Measurements from ENCODE around the gene GRIA1.

Gene GRIA1

GRCh38 chr5:153700940-153701339 is 210.5 kb downstream of the GRIA1 start:
- TF ChIP-seq TAF1 (IDR thresholded peaks at IDR 0.05; ENCODE audit: low read depth) (no peak), REST (IDR thresholded peaks at IDR 0.05; ENCODE audit: low read depth) (no peak), EGR1 (IDR thresholded peaks at IDR 0.05) (no peak), FOXM1 (IDR thresholded peaks at IDR 0.05; ENCODE audit: borderline replicate concordance, low read depth) (no peak), EP300 (IDR thresholded peaks at IDR 0.05; ENCODE audit: borderline replicate concordance) (no peak)

GRCh38 chr5:153702265-153702664 is 211.8 kb downstream of the GRIA1 start:
- TF ChIP-seq FOXM1 (IDR thresholded peaks at IDR 0.05; ENCODE audit: borderline replicate concordance, low read depth) = no peak
- no peak for TF ChIP-seq NFIC (IDR thresholded peaks at IDR 0.05)
- no peak for TF ChIP-seq REST (IDR thresholded peaks at IDR 0.05; ENCODE audit: low read depth)
- no peak for TF ChIP-seq EGR1 (IDR thresholded peaks at IDR 0.05)
- no peak for TF ChIP-seq YY1 (IDR thresholded peaks at IDR 0.05; ENCODE audit: low read depth)
- no peak for TF ChIP-seq CREB1 (IDR thresholded peaks at IDR 0.05; ENCODE audit: low read depth)
- TF ChIP-seq TCF12 (IDR thresholded peaks at IDR 0.05; ENCODE audit: low read depth) = no peak
- no peak for TF ChIP-seq CEBPB (IDR thresholded peaks at IDR 0.05)
- no peak for TF ChIP-seq TAF1 (IDR thresholded peaks at IDR 0.05; ENCODE audit: low read depth)
- no peak for TF ChIP-seq MAX (IDR thresholded peaks at IDR 0.05)
- TF ChIP-seq ZBTB7A (IDR thresholded peaks at IDR 0.05; ENCODE audit: low read depth) = no peak
- no peak for TF ChIP-seq EP300 (IDR thresholded peaks at IDR 0.05; ENCODE audit: borderline replicate concordance)
- no peak for TF ChIP-seq USF1 (IDR thresholded peaks at IDR 0.05)
- TF ChIP-seq RAD21 (IDR thresholded peaks at IDR 0.05; ENCODE audit: low read depth) = no peak
- no peak for TF ChIP-seq TEAD4 (IDR thresholded peaks at IDR 0.05)

- TF ChIP-seq FOXM1 (IDR thresholded peaks at IDR 0.05; ENCODE audit: borderline replicate concordance, low read depth) (no peak), CEBPB (IDR thresholded peaks at IDR 0.05) (no peak), TCF12 (IDR thresholded peaks at IDR 0.05; ENCODE audit: low read depth) (no peak), EGR1 (IDR thresholded peaks at IDR 0.05) (no peak), TEAD4 (IDR thresholded peaks at IDR 0.05) (no peak), CREB1 (IDR thresholded peaks at IDR 0.05; ENCODE audit: low read depth) (no peak), RAD21 (IDR thresholded peaks at IDR 0.05; ENCODE audit: low read depth) (no peak), EP300 (IDR thresholded peaks at IDR 0.05; ENCODE audit: borderline replicate concordance) (no peak), USF1 (IDR thresholded peaks at IDR 0.05) (no peak), YY1 (IDR thresholded peaks at IDR 0.05; ENCODE audit: low read depth) (no peak)
Observed at GRCh38 chr5:153704110-153704509, 213.6 kb downstream of the GRIA1 start.

GRCh38 chr5:153707626-153708025 is 217.2 kb downstream of the GRIA1 start:
- TF ChIP-seq USF1 (IDR thresholded peaks at IDR 0.05) (no peak), MAX (IDR thresholded peaks at IDR 0.05) (no peak), TEAD4 (IDR thresholded peaks at IDR 0.05) (no peak), EP300 (IDR thresholded peaks at IDR 0.05; ENCODE audit: borderline replicate concordance) (no peak), FOXM1 (IDR thresholded peaks at IDR 0.05; ENCODE audit: borderline replicate concordance, low read depth) (no peak), NFIC (IDR thresholded peaks at IDR 0.05) (no peak), YY1 (IDR thresholded peaks at IDR 0.05; ENCODE audit: low read depth) (no peak), EGR1 (IDR thresholded peaks at IDR 0.05) (no peak), RAD21 (IDR thresholded peaks at IDR 0.05; ENCODE audit: low read depth) (no peak), CREB1 (IDR thresholded peaks at IDR 0.05; ENCODE audit: low read depth) (no peak), ZBTB7A (IDR thresholded peaks at IDR 0.05; ENCODE audit: low read depth) (no peak), CEBPB (IDR thresholded peaks at IDR 0.05) (no peak), TAF1 (IDR thresholded peaks at IDR 0.05; ENCODE audit: low read depth) (no peak)

GRCh38 chr5:153711755-153712154 is 221.3 kb downstream of the GRIA1 start:
- no peak for TF ChIP-seq MAX (IDR thresholded peaks at IDR 0.05)
- no peak for TF ChIP-seq CREB1 (IDR thresholded peaks at IDR 0.05; ENCODE audit: low read depth)
- TF ChIP-seq TCF12 (IDR thresholded peaks at IDR 0.05; ENCODE audit: low read depth) = no peak
- no peak for TF ChIP-seq CEBPB (IDR thresholded peaks at IDR 0.05)
- no peak for TF ChIP-seq NFIC (IDR thresholded peaks at IDR 0.05)
- no peak for TF ChIP-seq FOXM1 (IDR thresholded peaks at IDR 0.05; ENCODE audit: borderline replicate concordance, low read depth)
- no peak for TF ChIP-seq ZBTB7A (IDR thresholded peaks at IDR 0.05; ENCODE audit: low read depth)
- TF ChIP-seq EP300 (IDR thresholded peaks at IDR 0.05; ENCODE audit: borderline replicate concordance) = no peak
- no peak for TF ChIP-seq EGR1 (IDR thresholded peaks at IDR 0.05)
- no peak for TF ChIP-seq TAF1 (IDR thresholded peaks at IDR 0.05; ENCODE audit: low read depth)
- TF ChIP-seq RAD21 (IDR thresholded peaks at IDR 0.05; ENCODE audit: low read depth) = no peak
- no peak for TF ChIP-seq USF1 (IDR thresholded peaks at IDR 0.05)
- no peak for TF ChIP-seq REST (IDR thresholded peaks at IDR 0.05; ENCODE audit: low read depth)
- TF ChIP-seq YY1 (IDR thresholded peaks at IDR 0.05; ENCODE audit: low read depth) = no peak
- TF ChIP-seq TEAD4 (IDR thresholded peaks at IDR 0.05) = no peak
